B cell (primary cell): ENCODE results near the gene CBX7. TPM values are rescaled to one million over a fixed set of nuclear protein-coding genes. Genes with fewer than 3 reads are reported as not detected.

ENCODE experiments used
- ATAC-seq: fragments of 200-7000 bp; cut with Tn5 transposase; one replicate; pipeline ENCODE4 v1.10.0; 2021; ENCODE audit warnings: low read depth, mild to moderate bottlenecking, moderate number of reproducible peaks, moderate library complexity
- CTCF ChIA-PET: fragments of 350-600 bp; sonication (Branson Sonifier 250); formaldehyde crosslinking; loops from one replicate; lab custom pipeline; 2021; ENCODE audit warnings: antibody characterized with exemption, inconsistent platforms; lab: Charles Lee
- POLR2A ChIA-PET: fragments of 350-600 bp; sonication (Branson Sonifier 250); formaldehyde crosslinking; loops from one replicate; lab custom pipeline; 2021; ENCODE audit warnings: antibody characterized with exemption; lab: Charles Lee
- DNase-seq: peaks from one replicate; pipeline ENCODE4 v3.0.0; 2013
- H2AFZ ChIP-seq: 2 replicates; pipeline ENCODE4 v1.6.1; 2012; ENCODE audit warnings: mild to moderate bottlenecking, low read depth, low read length; ENCODE audit not compliant: insufficient read depth, poor library complexity, severe bottlenecking
- H3K27ac ChIP-seq, 2 donors: 1 replicate in 1 of 2; 2 replicates in 1 of 2; pipeline ENCODE4 v1.5.1; 2012 to 2013; ENCODE audit warnings: low read length in 2 of 2, mild to moderate bottlenecking in 2 of 2, moderate library complexity in 1 of 2
- H3K27me3 ChIP-seq, 4 experiments: fragments of 200-600 bp in 1 of 4; sonication (generic) in 1 of 4; replicated peaks in 1 of 4; 1 replicate in 2 of 4; 2 replicates in 2 of 4; pipeline versions ENCODE4 v1.6.1 to v1.7.0; 2013 to 2016; ENCODE audit warnings: low read length in 3 of 4, mild to moderate bottlenecking in 2 of 4, mixed read lengths in 1 of 4, moderate library complexity in 1 of 4; ENCODE audit not compliant: insufficient read depth in 4 of 4, control insufficient read depth in 3 of 4; ENCODE audit errors: control extremely low read depth in 1 of 4
- H3K36me3 ChIP-seq, 2 experiments: replicated peaks in 1 of 2; 1 replicate in 1 of 2; 2 replicates in 1 of 2; pipeline versions ENCODE4 v1.6.1 to v1.7.1; 2013; ENCODE audit warnings: low read length in 1 of 2; ENCODE audit not compliant: insufficient read depth in 2 of 2, control insufficient read depth in 1 of 2; ENCODE audit errors: control extremely low read depth in 1 of 2, extremely low read depth in 1 of 2
- H3K4me1 ChIP-seq, 2 donors: fragments of 200-600 bp in 1 of 2; sonication (generic) in 1 of 2; 1 replicate in 1 of 2; 2 replicates in 1 of 2; pipeline versions ENCODE4 v1.5.1 to v1.6.1; 2013 to 2017; ENCODE audit warnings: low read length in 2 of 2; ENCODE audit not compliant: control insufficient read depth in 2 of 2, insufficient read depth in 2 of 2
- H3K4me2 ChIP-seq: replicated peaks from 2 replicates; pipeline ENCODE3; 2012; ENCODE audit warnings: mild to moderate bottlenecking, low read depth, low read length; ENCODE audit not compliant: poor library complexity, severe bottlenecking
- H3K4me3 ChIP-seq, 5 experiments: fragments of 200-600 bp in 1 of 5; sonication (generic) in 1 of 5; 1 replicate in 3 of 5; 2 replicates in 2 of 5; pipeline versions ENCODE4 v1.5.1 to v1.7.0; 2011 to 2016; ENCODE audit warnings: low read length in 4 of 5, mild to moderate bottlenecking in 4 of 5, low read depth in 2 of 5, control low read depth in 1 of 5, moderate library complexity in 1 of 5; ENCODE audit not compliant: insufficient read depth in 1 of 5; ENCODE audit errors: control extremely low read depth in 1 of 5, extremely low read depth in 1 of 5
- H3K79me2 ChIP-seq: fragments of 200-600 bp; sonication (generic); one replicate; pipeline ENCODE4 v1.6.0; 2016; ENCODE audit warnings: low read length; ENCODE audit not compliant: control insufficient read depth, insufficient read depth
- H3K9ac ChIP-seq: fragments of 200-600 bp; sonication (generic); 2 replicates; pipeline ENCODE4 v1.6.1; 2017; ENCODE audit warnings: mild to moderate bottlenecking, low read length, moderate library complexity
- H3K9me3 ChIP-seq, 3 donors: one replicate each; pipeline versions ENCODE4 v1.6.1 to v1.7.1; 2013; ENCODE audit warnings: low read length in 2 of 3; ENCODE audit not compliant: control insufficient read depth in 2 of 3, insufficient read depth in 1 of 3; ENCODE audit errors: control extremely low read depth in 1 of 3
- H4K20me1 ChIP-seq: 2 replicates; pipeline ENCODE4 v1.6.0; 2012; ENCODE audit warnings: mild to moderate bottlenecking, low read length; ENCODE audit not compliant: insufficient read depth, control insufficient read depth, poor library complexity, severe bottlenecking
- H3K27ac Mint-ChIP-seq: one replicate; pipeline ENCODE4 v1.8.0; 2021; ENCODE audit warnings: mixed read lengths
- H3K27me3 Mint-ChIP-seq: one replicate; pipeline ENCODE4 v1.8.0; 2021; ENCODE audit warnings: mixed read lengths
- H3K4me1 Mint-ChIP-seq: one replicate; pipeline ENCODE4 v1.8.0; 2021; ENCODE audit warnings: mixed read lengths
- H3K4me3 Mint-ChIP-seq: one replicate; pipeline ENCODE4 v1.8.0; 2021; ENCODE audit warnings: mixed read lengths
- H3K9me3 Mint-ChIP-seq: one replicate; pipeline ENCODE4 v1.8.0; 2022; ENCODE audit warnings: mixed read lengths; ENCODE audit not compliant: insufficient read depth
- CTCF ChIP-seq: fragments of 200-600 bp; IDR thresholded peaks from one replicate; pipeline ENCODE4 v1.8.0; 2022; ENCODE audit warnings: antibody characterized with exemption, mild to moderate bottlenecking
- EZH2 ChIP-seq: IDR thresholded peaks from 2 replicates; pipeline ENCODE4 v1.6.1; 2012; ENCODE audit warnings: borderline replicate concordance, low read depth, mild to moderate bottlenecking, moderate library complexity, low read length; ENCODE audit not compliant: insufficient read depth, poor library complexity, severe bottlenecking
- WGBS: methylation state at CpG from one replicate; pipeline ENCODE4 v1.1.5; 2013; ENCODE audit warnings: missing lambda C conversion rate; ENCODE audit not compliant: insufficient coverage; 5-methylcytosine and 5-hydroxymethylcytosine counted together
- intact Hi-C: fragments of 100-400 bp; cut with micrococcal nuclease; formaldehyde crosslinking; loops from one replicate; pipeline ENCODE4 v1.10.0; 2022
- polyA plus RNA-seq: library from polyadenylated mRNA; depleted of rRNA; stranded (reverse); fragments of >200 nt; gene quantifications from 2 replicates; pipeline ENCODE4 v1.2.3, GENCODE V29; 2012
- total RNA-seq, 2 donors: library from RNA; stranded (reverse); fragments of 120-200 nt in 1 of 2; gene quantifications; 1 replicate in 1 of 2; 2 replicates in 1 of 2; pipeline versions ENCODE4 v1.2.3 to v1.2.4, GENCODE V29; 2013 to 2022

The CBX7 gene
- total and polyA plus RNA-seq, 2 donors (not counting 1 experiment from before 2014, with no cell fraction given): 83.6 to 141 TPM

GRCh38 chr22:39194098-39194497 is 41.6 kb upstream of the CBX7 start:
- Histone ChIP-seq H3K4me1 (peaks cover 0 to 7% of the 10 kb centered on the region in 2 donors), H3K27ac (no peak overlapping the region), H3K27me3 (no peaks in the 10 kb centered on the region), H3K9ac (no peak overlapping the region), H3K79me2 (no peaks in the 10 kb centered on the region), H3K36me3 (no peaks in the 10 kb centered on the region), H3K4me3 (no peak overlapping the region), H2AFZ (no peak overlapping the region), H3K9me3 (peaks cover 3 to 5% (median 5%) of the 10 kb centered on the region in 3 donors), H4K20me1 (no peaks in the 10 kb centered on the region), H3K4me2 (no peak overlapping the region)
- CTCF ChIA-PET: no interaction called here
- intact Hi-C loops: no loop called here
- TF ChIP-seq CTCF: no peak
- no peak for TF ChIP-seq EZH2
- Mint-ChIP-seq H3K4me3 (no peak overlapping the region), H3K27ac (no peak overlapping the region), H3K27me3 (peaks cover 20% of the 10 kb centered on the region), H3K4me1 (peaks cover 6% of the 10 kb centered on the region), H3K9me3 (no peaks in the 10 kb centered on the region)
- no peak for ATAC-seq
- WGBS: no CpG with 5 or more reads among the region's 1 CpG
- POLR2A ChIA-PET: interaction anchor here (0.6 kb wide), 1 partner anchor 43 kb away, joined by 4 read pairs; no protein-coding TSS in a partner anchor
- no peak for DNase-seq

- POLR2A ChIA-PET: no interaction called here
- Histone ChIP-seq H3K4me1 (no peaks in the 10 kb centered on the region), H3K79me2 (no peaks in the 10 kb centered on the region), H3K36me3 (no peaks in the 10 kb centered on the region), H3K27ac (no peak overlapping the region), H3K4me2 (no peak overlapping the region), H3K27me3 (peaks cover 0 to 12% (median 0%) of the 10 kb centered on the region in 4 experiments), H3K9me3 (peaks cover 0 to 16% (median 1%) of the 10 kb centered on the region in 3 donors), H3K4me3 (no peak overlapping the region), H2AFZ (no peak overlapping the region), H3K9ac (no peak overlapping the region), H4K20me1 (no peaks in the 10 kb centered on the region)
- no peaks in the 10 kb centered on the region for H3K4me1 Mint-ChIP-seq
- WGBS: 88% methylated on average over 9 of the region's 10 CpGs
- ATAC-seq (no peak), DNase-seq (no peak)
- no peak overlapping the region for H3K27ac Mint-ChIP-seq
- peaks cover 2% of the 10 kb centered on the region for H3K9me3 Mint-ChIP-seq
- intact Hi-C loops: no loop called here
- CTCF ChIA-PET: no interaction called here
- peaks cover 34% of the 10 kb centered on the region for H3K27me3 Mint-ChIP-seq
- TF ChIP-seq EZH2 (no peak), CTCF (no peak)
- H3K4me3 Mint-ChIP-seq: no peak overlapping the region
These were observed 36.3 kb upstream of the CBX7 start for GRCh38 chr22:39188809-39189208.
